Right kidney (tissue), 1 donor: ENCODE results near the gene TTC36.
"Not testable (repeated sequence)": the region's sequence is repeated elsewhere in the genome, so short reads cannot be mapped to it uniquely, and the experiment has no call there.

ENCODE experiments used
- DNase-seq: peaks from one replicate; pipeline ENCODE4 v3.0.0-alpha.2; 2016

Gene TTC36

GRCh38 chr11:118532091-118532490 lies 4.8 kb downstream of the TTC36 start:
- no peak for DNase-seq

- no peak for DNase-seq
Measured at GRCh38 chr11:118532852-118533768, 5.8 kb downstream of the TTC36 start.

GRCh38 chr11:118533769-118534729 lies 6.8 kb downstream of the TTC36 start:
- no peak for DNase-seq

DNA sequence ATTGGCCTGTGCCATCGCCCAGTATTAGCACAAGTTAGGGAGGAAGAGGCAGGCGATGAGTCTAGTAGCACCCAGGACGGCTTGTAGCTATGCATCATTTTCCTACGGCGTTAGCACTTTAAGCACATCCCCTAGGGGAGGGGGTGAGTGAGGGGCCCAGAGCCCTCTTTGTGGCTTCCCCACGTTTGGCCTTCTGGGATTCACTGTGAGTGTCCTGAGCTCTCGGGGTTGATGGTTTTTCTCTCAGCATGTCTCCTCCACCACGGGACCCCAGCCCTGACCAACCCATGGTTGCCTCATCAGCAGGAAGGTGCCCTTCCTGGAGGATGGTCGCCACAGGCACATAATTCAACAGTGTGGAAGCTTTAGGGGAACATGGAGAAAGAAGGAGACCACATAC lies 8.0 kb downstream of the TTC36 start:
- DNase-seq = no peak

GRCh38 chr11:118536726-118537125 lies 9.5 kb downstream of the TTC36 start:
- no peak for DNase-seq

GRCh38 chr11:118537409-118537980 lies 10.2 kb downstream of the TTC36 start:
- DNase-seq = no peak

DNA sequence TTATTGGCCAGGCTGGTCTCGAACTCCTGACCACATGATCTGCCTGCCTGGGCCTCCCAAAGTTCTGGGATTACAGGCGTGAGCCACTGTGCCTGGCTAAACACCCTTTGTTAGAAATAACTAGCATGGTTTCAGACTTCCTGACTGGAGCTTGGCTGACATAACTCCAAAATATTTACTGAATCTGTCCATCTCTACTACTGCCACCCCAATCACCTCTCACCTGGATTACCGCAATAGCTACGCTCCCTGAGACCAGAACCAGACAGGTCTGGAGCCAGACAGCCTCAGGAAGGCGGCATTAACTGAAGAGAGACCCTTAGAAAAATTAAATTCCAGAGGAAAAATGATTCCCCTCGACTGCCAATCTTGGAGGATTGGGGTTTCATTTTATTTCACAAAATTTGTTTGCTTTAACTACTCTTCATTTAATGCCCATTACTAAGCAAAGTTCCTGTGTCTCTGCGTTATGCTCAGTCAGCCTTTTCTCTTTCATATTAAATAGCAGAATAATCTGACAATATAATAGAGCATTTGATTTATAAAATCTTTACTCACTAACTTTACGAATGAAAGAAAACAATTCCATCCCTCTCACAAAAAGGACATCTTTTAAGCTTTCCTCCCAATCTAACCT lies 16.9 kb downstream of the TTC36 start:
- DNase-seq = no peak

DNA sequence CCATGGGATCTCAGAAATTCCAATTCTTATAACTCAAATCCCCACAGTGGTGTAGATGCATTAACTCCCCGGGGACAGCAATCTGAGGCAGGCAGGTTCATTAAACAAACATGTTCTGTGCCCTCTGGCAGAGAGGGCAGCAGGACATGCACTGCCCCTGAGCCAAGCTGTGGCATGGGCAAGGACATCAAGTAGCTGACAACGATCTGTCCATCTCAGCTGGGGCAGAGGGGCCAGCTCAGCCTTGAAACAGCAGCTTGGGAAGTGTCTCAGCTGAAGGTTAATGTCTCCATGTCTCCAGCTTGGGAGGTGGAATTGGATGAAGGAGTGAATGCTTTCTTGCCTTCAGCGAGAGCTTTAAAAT lies 17.4 kb downstream of the TTC36 start:
- no peak for DNase-seq

GRCh38 chr11:118545533-118545932 lies 18.3 kb downstream of the TTC36 start:
- no peak for DNase-seq

DNA sequence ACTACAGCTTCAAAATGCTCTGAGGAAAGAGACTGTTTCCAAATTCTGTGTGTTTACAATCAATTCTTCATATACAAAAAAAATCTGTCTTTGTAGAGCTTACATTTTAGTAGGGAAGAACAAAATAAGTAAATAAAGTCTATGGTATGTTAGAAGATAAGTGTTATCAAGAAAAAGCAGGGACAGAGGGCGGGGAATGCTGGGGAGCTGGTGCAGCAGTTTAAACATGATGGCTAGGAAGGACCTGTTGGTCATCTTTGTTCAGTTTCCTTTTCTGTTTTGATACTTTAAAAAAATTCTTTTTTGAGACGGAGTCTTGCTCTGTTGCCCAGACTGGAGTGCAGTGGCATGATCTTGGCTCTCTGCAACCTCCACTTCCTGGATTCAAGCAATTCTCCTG lies 19.9 kb downstream of the TTC36 start:
- no peak for DNase-seq

DNA sequence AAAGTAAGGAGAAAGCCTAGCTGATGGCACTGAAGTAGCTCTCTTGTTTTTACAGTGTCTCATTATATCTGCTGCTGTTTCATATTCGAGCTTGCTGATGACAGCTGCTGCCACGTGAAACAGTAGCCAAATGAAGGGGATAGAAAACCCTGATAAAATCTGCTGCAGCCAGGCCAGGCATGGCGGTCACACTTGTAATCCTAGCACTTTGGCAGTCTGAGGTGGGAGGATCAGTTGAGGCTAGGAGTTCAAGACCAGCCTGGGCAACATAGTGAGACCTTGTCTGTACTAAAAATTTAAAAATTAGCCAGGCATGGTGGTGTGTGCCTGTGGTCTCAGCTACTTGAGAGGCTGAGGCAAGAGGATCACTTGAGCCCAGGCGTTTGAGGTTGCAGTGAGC lies 25.1 kb downstream of the TTC36 start:
- DNase-seq = no peak

DNA sequence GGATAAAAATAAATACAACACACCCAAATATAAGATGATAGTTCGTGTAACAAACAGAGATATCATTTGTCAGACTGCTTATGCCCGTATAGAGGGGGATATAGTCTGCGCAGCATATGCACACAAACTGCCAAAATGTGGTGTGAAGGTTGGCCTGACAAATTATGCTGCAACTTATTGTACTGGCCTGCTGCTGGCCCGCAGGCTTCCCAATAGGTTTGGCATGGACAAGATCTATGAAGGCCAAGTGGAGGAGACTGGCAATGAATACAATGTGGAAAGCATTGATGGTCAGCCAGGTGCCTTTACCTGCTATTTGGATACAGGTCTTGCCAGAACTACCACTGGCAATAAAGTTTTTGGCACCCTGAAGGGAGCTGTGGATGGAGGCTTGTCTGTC lies 33.5 kb downstream of the TTC36 start:
- no peak for DNase-seq

- DNase-seq = no peak
Measured at GRCh38 chr11:118565051-118565450, 37.8 kb downstream of the TTC36 start.

DNA sequence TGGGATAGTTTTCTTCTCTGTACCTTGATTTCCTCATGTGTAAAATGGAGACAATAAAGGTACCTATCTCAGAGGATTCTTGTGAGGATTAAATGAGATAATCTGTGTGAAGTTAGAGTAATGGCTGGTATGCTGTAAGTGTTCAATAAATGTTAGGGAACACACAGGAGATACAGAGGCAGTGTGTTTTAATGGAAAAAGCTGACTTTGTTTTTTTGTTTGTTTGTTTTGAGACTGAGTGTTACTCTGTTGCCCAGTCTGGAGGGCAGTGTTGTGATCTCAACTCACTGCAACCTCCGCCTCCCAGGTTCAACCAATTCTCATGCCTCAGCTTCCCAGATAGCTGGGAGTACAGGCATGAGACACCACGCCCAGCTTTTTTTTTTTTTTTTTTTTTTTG lies 42.4 kb downstream of the TTC36 start:
- no peak for DNase-seq

DNA sequence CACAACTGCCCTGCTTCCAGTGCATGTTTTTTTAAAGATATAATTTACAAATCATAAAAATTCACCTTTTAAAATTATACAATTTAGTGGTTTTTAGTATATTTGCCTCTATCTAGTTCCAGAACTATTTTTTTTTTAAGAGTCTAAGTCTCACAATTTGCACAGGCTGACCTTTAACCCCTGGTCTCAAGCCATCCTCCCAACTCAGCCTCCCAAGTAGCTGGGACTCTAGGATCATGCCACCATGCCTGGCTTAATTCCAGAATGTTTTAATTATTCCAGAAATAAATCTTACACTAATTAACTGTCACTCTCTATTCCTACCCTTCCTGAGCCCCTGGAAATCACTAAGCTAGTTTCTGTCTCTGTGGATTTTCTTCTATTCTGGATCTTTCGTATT lies 43.5 kb downstream of the TTC36 start:
- DNase-seq = no peak

DNA sequence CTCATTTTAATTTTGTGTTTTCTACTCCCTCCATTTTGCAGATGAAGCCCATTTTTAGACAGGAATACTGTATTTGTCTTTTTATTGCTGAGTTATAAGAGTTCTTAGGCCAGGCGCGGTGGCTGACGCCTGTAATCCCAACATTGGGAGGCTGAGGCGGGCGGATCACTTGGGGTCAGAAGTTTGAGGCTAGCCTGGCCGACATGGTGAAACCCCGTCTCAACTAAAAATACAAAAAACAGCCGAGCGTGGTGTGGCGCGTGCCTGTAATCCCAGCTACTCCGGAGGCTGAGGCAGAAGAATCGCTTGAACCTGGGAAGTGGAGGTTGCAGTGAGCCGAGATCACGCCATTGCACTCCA lies 44.4 kb downstream of the TTC36 start:
- not testable (repeated sequence) for DNase-seq

DNA sequence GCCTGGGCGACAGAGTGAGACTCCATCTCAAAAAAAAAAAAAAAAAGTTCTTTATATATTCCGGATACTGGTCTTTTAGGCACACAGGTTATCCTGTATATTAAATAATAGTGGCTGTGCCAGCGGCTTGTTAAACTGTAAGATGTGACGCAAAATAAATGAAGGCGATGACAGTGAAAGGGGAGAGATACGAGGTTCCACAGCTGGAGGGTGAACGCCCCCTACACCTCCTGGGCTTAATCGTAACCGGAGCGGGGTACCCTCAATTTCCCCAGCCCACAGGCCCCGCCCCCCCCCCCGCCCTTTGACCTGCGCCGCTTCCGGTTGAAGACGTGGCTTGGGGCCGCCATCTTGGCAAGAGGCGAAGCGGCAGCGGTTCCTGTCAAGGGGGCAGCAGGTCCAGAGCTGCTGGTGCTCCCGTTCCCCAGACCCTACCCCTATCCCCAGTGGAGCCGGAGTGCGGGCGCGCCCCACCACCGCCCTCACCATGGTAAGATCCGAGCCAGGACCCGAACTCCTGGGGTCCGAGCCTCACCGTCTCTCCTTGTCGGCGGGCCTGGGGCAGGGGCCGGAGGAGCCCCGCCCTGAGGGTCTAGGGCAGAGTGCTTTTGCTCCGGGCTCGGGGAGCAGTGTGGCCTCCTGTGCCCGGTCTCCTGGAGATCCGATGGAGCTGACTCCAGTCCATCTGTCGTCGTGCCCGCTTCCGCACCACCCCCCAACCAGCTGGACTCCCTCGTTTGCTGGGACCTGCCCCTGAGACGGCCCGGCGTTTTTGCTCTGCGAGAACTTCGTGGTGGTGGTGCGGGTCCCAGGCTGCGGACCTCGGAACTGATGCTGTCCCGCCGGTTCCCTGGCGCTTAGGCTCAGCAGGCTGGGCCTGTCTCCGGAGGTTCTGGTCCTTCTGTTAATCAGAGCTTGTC lies 45.0 kb downstream of the TTC36 start, which contains the start of gene ARCN1:
ARCN1 (plus strand) TSS at position 349 of the 920 bp plus-strand sequence; CDS start at position 488, 139 bp downstream.
- DNase-seq = peak; percentile 94

- no peak for DNase-seq
Measured at GRCh38 chr11:118572981-118573550, 45.8 kb downstream of the TTC36 start.

DNA sequence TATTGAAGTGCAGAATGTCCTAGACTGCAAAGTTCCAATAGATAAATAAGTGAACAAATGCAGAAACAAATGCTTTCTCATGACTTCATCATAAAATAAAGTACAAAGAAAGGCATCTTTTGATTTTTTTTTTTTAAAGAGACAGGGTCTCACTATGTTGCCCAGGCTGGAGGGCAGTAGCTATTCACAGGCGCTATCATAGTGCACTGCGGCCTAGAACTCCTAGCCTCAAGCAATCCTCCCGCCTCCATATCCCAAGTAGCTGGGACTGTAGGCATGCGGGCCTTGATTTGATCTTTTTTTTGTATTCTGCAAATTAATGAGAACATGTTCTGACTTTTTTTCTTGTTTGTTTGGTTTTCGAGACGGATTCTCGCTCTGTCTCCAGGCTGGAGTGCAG lies 47.4 kb downstream of the TTC36 start:
- no peak for DNase-seq

GRCh38 chr11:118577995-118578394 lies 50.7 kb downstream of the TTC36 start:
- DNase-seq = not testable (repeated sequence)
